Lower leg skin (tissue), 4 donors: ENCODE results near the gene MRS2. TPM values are rescaled to one million over a fixed set of nuclear protein-coding genes. Genes with fewer than 3 reads are reported as not detected.
"Not testable (repeated sequence)": the region's sequence is repeated elsewhere in the genome, so short reads cannot be mapped to it uniquely, and the experiment has no call there.

ENCODE experiments used
- DNase-seq, 2 donors: peaks; one replicate each; pipeline ENCODE4 v3.0.0-alpha.2; 2019; ENCODE audit warnings: low spot score in 2 of 2
- H3K4me3 ChIP-seq: fragments of 200-600 bp; sonication (generic); 2 replicates; pipeline ENCODE4 v1.5.1; 2017; ENCODE audit warnings: mild to moderate bottlenecking, low read depth; ENCODE audit not compliant: poor library complexity, severe bottlenecking
- POLR2A ChIP-seq, 2 donors: fragments of 450-650 bp; IDR thresholded peaks; one replicate each; pipeline ENCODE4 v1.6.1; 2016 to 2017; ENCODE audit warnings: antibody characterized with exemption in 2 of 2, mild to moderate bottlenecking in 1 of 2, moderate library complexity in 1 of 2
- WGBS, 2 donors: methylation state at CpG; one replicate each; pipeline ENCODE4 v1.1.5; 2018; 5-methylcytosine and 5-hydroxymethylcytosine counted together
- intact Hi-C: fragments of 100-400 bp; cut with DNase I; formaldehyde crosslinking; loops from one replicate; pipeline ENCODE4 v1.15.0; 2023; ENCODE audit warnings: low total_unique reads
- total RNA-seq, 4 donors: library from RNA; depleted of rRNA; stranded (reverse); fragments of >200 nt; gene quantifications; one replicate each; pipeline ENCODE4 v1.1.0, GENCODE V29; 2016
- TF ChIP-seq, protein P1 (sequence below), 3 donors: fragments of 450-650 bp; IDR thresholded peaks; one replicate each; pipeline ENCODE4 v1.5.1; 2016; ENCODE audit warnings: antibody characterized with exemption in 3 of 3, mild to moderate bottlenecking in 3 of 3, moderate library complexity in 2 of 3

Gene MRS2
- total RNA-seq, 4 donors from 2014 or later, result 16.0 to 25.4 (median 20.6) TPM

DNA sequence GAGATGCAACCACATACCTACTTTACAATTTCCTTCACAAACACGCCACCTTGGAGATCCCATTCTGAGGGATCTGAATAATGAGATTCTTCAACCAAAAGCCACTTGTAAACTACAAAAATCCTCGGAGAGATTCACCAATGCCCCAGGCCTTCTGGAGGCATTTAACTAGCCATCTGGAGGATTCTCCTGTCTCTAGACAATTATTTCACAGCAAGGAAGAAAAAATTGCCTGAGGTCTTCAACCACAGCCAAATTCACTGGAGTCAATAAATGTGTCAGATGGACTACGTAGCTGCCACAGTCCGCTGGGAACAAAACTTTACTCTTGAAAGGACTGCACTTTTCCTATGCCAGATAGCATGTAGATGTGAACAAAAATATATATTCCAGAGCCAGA is 25.9 kb upstream of the MRS2 start:
- no peak for DNase-seq
- WGBS, 2 donors, result 31 to 35% methylated on average over 4 of the region's 4 CpGs
- TF ChIP-seq POLR2A (IDR thresholded peaks at IDR 0.05), result no peak
- TF ChIP-seq, protein P1, sequence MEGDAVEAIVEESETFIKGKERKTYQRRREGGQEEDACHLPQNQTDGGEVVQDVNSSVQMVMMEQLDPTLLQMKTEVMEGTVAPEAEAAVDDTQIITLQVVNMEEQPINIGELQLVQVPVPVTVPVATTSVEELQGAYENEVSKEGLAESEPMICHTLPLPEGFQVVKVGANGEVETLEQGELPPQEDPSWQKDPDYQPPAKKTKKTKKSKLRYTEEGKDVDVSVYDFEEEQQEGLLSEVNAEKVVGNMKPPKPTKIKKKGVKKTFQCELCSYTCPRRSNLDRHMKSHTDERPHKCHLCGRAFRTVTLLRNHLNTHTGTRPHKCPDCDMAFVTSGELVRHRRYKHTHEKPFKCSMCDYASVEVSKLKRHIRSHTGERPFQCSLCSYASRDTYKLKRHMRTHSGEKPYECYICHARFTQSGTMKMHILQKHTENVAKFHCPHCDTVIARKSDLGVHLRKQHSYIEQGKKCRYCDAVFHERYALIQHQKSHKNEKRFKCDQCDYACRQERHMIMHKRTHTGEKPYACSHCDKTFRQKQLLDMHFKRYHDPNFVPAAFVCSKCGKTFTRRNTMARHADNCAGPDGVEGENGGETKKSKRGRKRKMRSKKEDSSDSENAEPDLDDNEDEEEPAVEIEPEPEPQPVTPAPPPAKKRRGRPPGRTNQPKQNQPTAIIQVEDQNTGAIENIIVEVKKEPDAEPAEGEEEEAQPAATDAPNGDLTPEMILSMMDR (IDR thresholded peaks at IDR 0.05), result no peak
- intact Hi-C loops, result no loop called here
- H3K4me3 ChIP-seq, result no peak overlapping the region

GRCh38 chr6:24378473-24379097 is 24.2 kb upstream of the MRS2 start:
- intact Hi-C loops, result no loop called here
- no peak overlapping the region for H3K4me3 ChIP-seq
- TF ChIP-seq, protein P1 (IDR thresholded peaks at IDR 0.05), result no peak
- no peak for TF ChIP-seq POLR2A (IDR thresholded peaks at IDR 0.05)
- no peak for DNase-seq
- WGBS, 2 donors, result 65 to 77% methylated on average over 1 of the region's 1 CpG

DNA sequence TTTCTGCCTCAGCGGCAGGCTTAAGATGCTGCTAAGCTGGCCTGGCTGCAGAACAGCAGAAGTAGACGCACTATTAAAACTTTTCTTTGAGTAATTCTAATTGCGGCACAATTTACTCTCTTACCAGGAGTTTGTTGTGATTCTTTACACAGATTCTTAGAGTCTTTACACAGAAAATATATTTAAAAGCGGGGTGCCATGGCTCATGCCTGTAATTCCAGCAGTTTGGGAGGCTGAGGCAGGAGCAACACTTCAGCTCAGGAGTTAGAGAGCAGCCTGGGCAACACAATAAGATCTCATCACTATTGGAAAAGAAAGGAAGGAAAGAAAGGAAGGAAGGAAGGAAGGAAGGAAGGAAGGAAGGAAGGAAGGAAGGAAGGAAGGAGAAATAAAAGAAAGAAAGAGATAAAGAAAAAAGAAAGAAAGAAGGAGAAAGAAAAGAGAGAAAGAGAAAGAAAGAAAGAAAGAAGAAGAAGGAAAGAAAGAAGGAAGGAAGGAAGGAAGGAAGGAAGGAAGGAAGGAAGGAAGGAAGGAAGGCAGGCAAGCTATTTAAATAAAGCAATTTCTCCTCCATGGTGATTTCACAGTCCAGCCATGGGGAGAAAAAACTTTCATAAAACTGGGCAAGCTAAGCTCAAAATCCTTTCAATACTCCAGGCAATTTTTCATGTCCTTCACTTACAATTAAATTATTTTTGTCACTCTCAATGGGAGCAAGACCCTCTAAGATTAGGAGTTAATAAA is 21.1 kb upstream of the MRS2 start:
- TF ChIP-seq, protein P1 (IDR thresholded peaks at IDR 0.05), result no peak
- no peak for TF ChIP-seq POLR2A (IDR thresholded peaks at IDR 0.05)
- DNase-seq, result no peak
- no peak overlapping the region for H3K4me3 ChIP-seq
- intact Hi-C loops, result no loop called here
- WGBS, 2 donors, result 93 to 95% methylated on average over 4 of the region's 4 CpGs

DNA sequence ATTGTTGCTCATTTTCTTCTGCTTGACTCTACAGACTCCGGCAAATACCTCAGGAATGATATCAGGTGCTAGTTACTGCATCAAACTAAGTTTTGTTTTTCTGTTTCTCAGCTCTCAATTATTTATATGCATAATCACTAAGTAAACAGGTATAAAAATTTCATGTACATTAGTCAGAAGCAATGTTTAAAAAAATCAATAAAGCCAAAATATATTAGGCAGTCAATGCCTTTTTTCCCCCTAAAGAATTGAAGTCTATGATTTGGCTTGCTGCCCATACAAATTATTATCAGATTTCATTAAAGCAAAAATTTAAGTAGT is 20.6 kb upstream of the MRS2 start:
- TF ChIP-seq POLR2A (IDR thresholded peaks at IDR 0.05), result no peak
- TF ChIP-seq, protein P1 (IDR thresholded peaks at IDR 0.05), result no peak
- WGBS, 2 donors, result 86 to 93% methylated on average over 1 of the region's 1 CpG
- intact Hi-C loops, result no loop called here

DNA sequence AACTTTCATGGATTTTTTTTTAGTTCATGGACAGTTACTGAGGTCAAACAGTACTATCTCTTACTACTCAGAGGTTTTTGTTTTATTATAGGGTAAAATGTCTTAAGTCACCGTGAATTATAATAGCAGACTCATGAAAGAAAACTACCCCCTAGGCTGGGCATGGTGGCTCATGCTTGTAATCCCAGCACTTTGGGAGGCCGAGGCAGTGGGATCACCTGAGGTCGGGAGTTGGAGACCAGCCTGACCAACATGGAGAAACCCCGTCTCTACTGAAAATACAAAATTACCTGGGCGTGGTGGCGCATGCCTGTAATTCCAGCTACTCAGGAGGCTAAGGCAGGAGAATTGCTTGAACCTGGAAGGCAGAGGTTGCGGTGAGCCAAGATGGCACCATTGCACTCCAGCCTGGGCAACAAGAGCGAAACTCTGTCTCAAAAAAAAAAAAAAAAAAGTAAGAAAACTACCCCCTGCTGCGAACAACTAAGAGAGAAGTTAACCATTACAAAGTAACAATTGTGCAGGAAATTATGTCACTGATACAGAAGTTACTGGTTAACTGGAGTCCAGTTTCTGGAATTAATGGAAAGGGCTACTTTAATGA is 19.7 kb upstream of the MRS2 start:
- 89 to 92% methylated on average over 9 of the region's 9 CpGs for WGBS, 2 donors
- H3K4me3 ChIP-seq, intact Hi-C loops, DNase-seq: not testable (repeated sequence)

More for the DNA sequence above, 20.6 kb upstream of the MRS2 start:
- no peak for DNase-seq
- H3K4me3 ChIP-seq, result no peak overlapping the region

GRCh38 chr6:24384369-24385130 is 18.2 kb upstream of the MRS2 start:
- DNase-seq, intact Hi-C loops, H3K4me3 ChIP-seq: not testable (repeated sequence)
- WGBS, 2 donors, result 85% methylated on average over 5 of the region's 5 CpGs
